HFFc6 (cell line): ENCODE results near the gene NUDT11. TPM values are rescaled to one million over a fixed set of nuclear protein-coding genes. Genes with fewer than 3 reads are reported as not detected.
A peak's percentile ranks its signal among the peaks of the same experiment; 100 is the strongest.

Source experiments
- DNase-seq: peaks from one replicate; pipeline ENCODE4 v3.0.0-alpha.2; 2018
- H3K27ac Mint-ChIP-seq: 2 replicates; pipeline ENCODE4 v1.8.0; 2020; ENCODE audit warnings: mild to moderate bottlenecking, mixed read lengths
- H3K27me3 Mint-ChIP-seq: 2 replicates; pipeline ENCODE4 v1.8.0; 2021; ENCODE audit warnings: mild to moderate bottlenecking, moderate library complexity, mixed read lengths; ENCODE audit not compliant: insufficient read depth
- H3K36me3 Mint-ChIP-seq: 2 replicates; pipeline ENCODE4 v1.8.0; 2021; ENCODE audit warnings: low read depth, mixed read lengths
- H3K4me1 Mint-ChIP-seq: 2 replicates; pipeline ENCODE4 v1.8.0; 2020; ENCODE audit warnings: low read depth, mixed read lengths
- H3K4me3 Mint-ChIP-seq: 2 replicates; pipeline ENCODE4 v1.8.0; 2020; ENCODE audit warnings: mild to moderate bottlenecking, moderate library complexity, mixed read lengths
- H3K9me3 Mint-ChIP-seq: 2 replicates; pipeline ENCODE4 v1.8.0; 2020; ENCODE audit warnings: mild to moderate bottlenecking, mixed read lengths
- total RNA-seq, 6 experiments: library from RNA; stranded (reverse); fragmentation: NEBNext Ultra II Directional; extraction: Animal tissue kit (Norgen Biotek cat#: 25700); gene quantifications; 2 replicates in 1 of 6; 3 replicates in 5 of 6; pipeline ENCODE4 v1.2.3, GENCODE V29; 2021
- TF ChIP-seq, protein P1 (sequence below): fragments of 200-600 bp; sonication (generic); IDR thresholded peaks from 2 replicates; pipeline ENCODE4 v1.5.0; 2021; ENCODE audit warnings: antibody characterized with exemption, mild to moderate bottlenecking

NUDT11 gene
- total RNA-seq, 6 experiments from 2014 or later, result 4.5 to 7.3 (median 6.2) TPM

GRCh38 chrX:51459125-51459524, 37.3 kb downstream of the NUDT11 start:
- Mint-ChIP-seq H3K27me3 (peaks cover 2% of the 10 kb centered on the region; the same call in 1 of the 2 replicates), H3K27ac (no peak overlapping the region), H3K9me3 (no peaks in the 10 kb centered on the region), H3K4me3 (no peak overlapping the region), H3K4me1 (no peaks in the 10 kb centered on the region), H3K36me3 (no peaks in the 10 kb centered on the region)
- TF ChIP-seq, protein P1, sequence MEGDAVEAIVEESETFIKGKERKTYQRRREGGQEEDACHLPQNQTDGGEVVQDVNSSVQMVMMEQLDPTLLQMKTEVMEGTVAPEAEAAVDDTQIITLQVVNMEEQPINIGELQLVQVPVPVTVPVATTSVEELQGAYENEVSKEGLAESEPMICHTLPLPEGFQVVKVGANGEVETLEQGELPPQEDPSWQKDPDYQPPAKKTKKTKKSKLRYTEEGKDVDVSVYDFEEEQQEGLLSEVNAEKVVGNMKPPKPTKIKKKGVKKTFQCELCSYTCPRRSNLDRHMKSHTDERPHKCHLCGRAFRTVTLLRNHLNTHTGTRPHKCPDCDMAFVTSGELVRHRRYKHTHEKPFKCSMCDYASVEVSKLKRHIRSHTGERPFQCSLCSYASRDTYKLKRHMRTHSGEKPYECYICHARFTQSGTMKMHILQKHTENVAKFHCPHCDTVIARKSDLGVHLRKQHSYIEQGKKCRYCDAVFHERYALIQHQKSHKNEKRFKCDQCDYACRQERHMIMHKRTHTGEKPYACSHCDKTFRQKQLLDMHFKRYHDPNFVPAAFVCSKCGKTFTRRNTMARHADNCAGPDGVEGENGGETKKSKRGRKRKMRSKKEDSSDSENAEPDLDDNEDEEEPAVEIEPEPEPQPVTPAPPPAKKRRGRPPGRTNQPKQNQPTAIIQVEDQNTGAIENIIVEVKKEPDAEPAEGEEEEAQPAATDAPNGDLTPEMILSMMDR, result peak; percentile 71
- DNase-seq, result peak; percentile 8

- Mint-ChIP-seq H3K4me3 (no peak overlapping the region), H3K36me3 (no peaks in the 10 kb centered on the region), H3K4me1 (no peaks in the 10 kb centered on the region), H3K27me3 (peaks cover 4% of the 10 kb centered on the region; the same call in 1 of the 2 replicates), H3K9me3 (no peaks in the 10 kb centered on the region), H3K27ac (no peak overlapping the region)
- no peak for DNase-seq
- TF ChIP-seq, protein P1, result no peak
Observed at GRCh38 chrX:51456814-51457213, 39.6 kb downstream of the NUDT11 start.

GRCh38 chrX:51456246-51456645, 40.1 kb downstream of the NUDT11 start:
- H3K27ac Mint-ChIP-seq, result no peak overlapping the region
- H3K4me3 Mint-ChIP-seq, result no peak overlapping the region
- TF ChIP-seq, protein P1, result no peak
- peaks cover 4% of the 10 kb centered on the region; the same call in 1 of the 2 replicates for H3K27me3 Mint-ChIP-seq
- no peak for DNase-seq
- H3K36me3 Mint-ChIP-seq, result no peaks in the 10 kb centered on the region
- no peaks in the 10 kb centered on the region for H3K9me3 Mint-ChIP-seq
- no peaks in the 10 kb centered on the region for H3K4me1 Mint-ChIP-seq

DNA sequence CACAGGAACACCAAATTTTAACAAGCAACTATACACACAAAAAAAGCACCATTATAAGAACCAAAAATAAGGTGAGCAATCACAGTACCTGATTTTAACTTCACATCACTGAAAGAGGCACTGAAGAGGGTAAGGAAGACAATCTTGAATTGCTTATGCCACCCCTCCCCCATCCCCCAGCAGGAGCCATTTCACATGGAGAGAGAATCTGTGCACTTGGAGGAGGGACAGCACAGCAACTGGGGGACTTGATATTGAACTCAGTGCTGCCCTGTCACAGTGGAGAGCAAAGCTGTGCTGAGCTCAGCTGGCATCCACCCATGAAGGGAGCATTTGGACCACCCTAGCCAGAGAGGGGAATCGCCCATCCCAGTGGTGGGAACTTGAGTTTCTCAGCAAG, 56.0 kb downstream of the NUDT11 start:
- Mint-ChIP-seq H3K36me3 (no peaks in the 10 kb centered on the region), H3K4me1 (no peaks in the 10 kb centered on the region), H3K27ac (no peak overlapping the region), H3K4me3 (no peak overlapping the region), H3K9me3 (no peaks in the 10 kb centered on the region), H3K27me3 (no peaks in the 10 kb centered on the region)
- TF ChIP-seq, protein P1, result no peak
- no peak for DNase-seq

Other genes with a start within 250 kb of the NUDT11 start
- gene NUDT10, start 163.8 kb downstream of the NUDT11 start, total RNA-seq, result under 1 TPM in 2 of 6 experiments, not detected in 4; 0.11 to 0.19 TPM
- not detected for gene CENPVL3, start 122.3 kb upstream of the NUDT11 start, total RNA-seq
- not detected for gene CENPVL2, start 186.2 kb upstream of the NUDT11 start, total RNA-seq
- not detected for gene CENPVL1, start 213.9 kb upstream of the NUDT11 start, total RNA-seq
- 10 to 100 TPM; 10.9 to 13.5 (median 12.2) TPM for gene GSPT2, start 246.8 kb upstream of the NUDT11 start, total RNA-seq